ENCODE measurements around the gene EEF1AKMT4.

EEF1AKMT4 gene

GRCh38 chr3:184209146-184209923 lies 40.1 kb upstream of the EEF1AKMT4 start:
- Histone ChIP-seq H4K20me1 (ENCODE audit: insufficient read depth, low read length) (no peaks in the 10 kb centered on the region), H3K9me3 (replicated peaks; ENCODE audit: insufficient read depth, low read length) (no peaks in the 10 kb centered on the region), H3K27ac (ENCODE audit: low read length) (no peak overlapping the region), H3F3A (ENCODE audit: insufficient read depth, low read length) (no peaks in the 10 kb centered on the region), H3K9ac (ENCODE audit: low read length) (no peak overlapping the region), H3K27me3 (replicated peaks; ENCODE audit: insufficient read depth, low read length) (peaks cover 5% of the 10 kb centered on the region; the same call in 1 of the 2 replicates), H3K36me3 (replicated peaks; ENCODE audit: insufficient read depth, low read length) (no peaks in the 10 kb centered on the region), H3K79me2 (ENCODE audit: low read length) (no peaks in the 10 kb centered on the region), H3K9me2 (replicated peaks; ENCODE audit: insufficient read depth, low read length) (no peaks in the 10 kb centered on the region), H2AFZ (ENCODE audit: low read length) (no peak overlapping the region), H3K4me2 (ENCODE audit: low read depth, low read length) (no peak overlapping the region), H3K4me3 (ENCODE audit: low read length) (no peak overlapping the region), H3K4me1 (ENCODE audit: low read length) (no peaks in the 10 kb centered on the region)
- TF ChIP-seq EZH2phosphoT487 (IDR thresholded peaks at IDR 0.05; ENCODE audit: low read length) (no peak), EZH2 (optimal IDR thresholded peaks at IDR 0.05; ENCODE audit: low read depth, low read length) (no peak)
- TF ChIP-seq, protein P1, sequence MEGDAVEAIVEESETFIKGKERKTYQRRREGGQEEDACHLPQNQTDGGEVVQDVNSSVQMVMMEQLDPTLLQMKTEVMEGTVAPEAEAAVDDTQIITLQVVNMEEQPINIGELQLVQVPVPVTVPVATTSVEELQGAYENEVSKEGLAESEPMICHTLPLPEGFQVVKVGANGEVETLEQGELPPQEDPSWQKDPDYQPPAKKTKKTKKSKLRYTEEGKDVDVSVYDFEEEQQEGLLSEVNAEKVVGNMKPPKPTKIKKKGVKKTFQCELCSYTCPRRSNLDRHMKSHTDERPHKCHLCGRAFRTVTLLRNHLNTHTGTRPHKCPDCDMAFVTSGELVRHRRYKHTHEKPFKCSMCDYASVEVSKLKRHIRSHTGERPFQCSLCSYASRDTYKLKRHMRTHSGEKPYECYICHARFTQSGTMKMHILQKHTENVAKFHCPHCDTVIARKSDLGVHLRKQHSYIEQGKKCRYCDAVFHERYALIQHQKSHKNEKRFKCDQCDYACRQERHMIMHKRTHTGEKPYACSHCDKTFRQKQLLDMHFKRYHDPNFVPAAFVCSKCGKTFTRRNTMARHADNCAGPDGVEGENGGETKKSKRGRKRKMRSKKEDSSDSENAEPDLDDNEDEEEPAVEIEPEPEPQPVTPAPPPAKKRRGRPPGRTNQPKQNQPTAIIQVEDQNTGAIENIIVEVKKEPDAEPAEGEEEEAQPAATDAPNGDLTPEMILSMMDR (IDR thresholded peaks at IDR 0.05; ENCODE audit: low read length), result no peak
- no peak for DNase-seq

- no peak overlapping the region for H3K4me2 ChIP-seq (ENCODE audit: low read depth, low read length)
- no peaks in the 10 kb centered on the region for H3K4me1 ChIP-seq (ENCODE audit: low read length)
- H4K20me1 ChIP-seq (ENCODE audit: insufficient read depth, low read length), result no peaks in the 10 kb centered on the region
- no peak overlapping the region for H3K9ac ChIP-seq (ENCODE audit: low read length)
- no peaks in the 10 kb centered on the region for H3K36me3 ChIP-seq (replicated peaks; ENCODE audit: insufficient read depth, low read length)
- H3K9me2 ChIP-seq (replicated peaks; ENCODE audit: insufficient read depth, low read length), result no peaks in the 10 kb centered on the region
- H3K9me3 ChIP-seq (replicated peaks; ENCODE audit: insufficient read depth, low read length), result no peaks in the 10 kb centered on the region
- TF ChIP-seq EZH2 (optimal IDR thresholded peaks at IDR 0.05; ENCODE audit: low read depth, low read length) (no peak), EZH2phosphoT487 (IDR thresholded peaks at IDR 0.05; ENCODE audit: low read length) (no peak)
- TF ChIP-seq, protein P1 (IDR thresholded peaks at IDR 0.05; ENCODE audit: low read length), result no peak
- H3K27me3 ChIP-seq (replicated peaks; ENCODE audit: insufficient read depth, low read length), result peaks cover 5% of the 10 kb centered on the region; the same call in 1 of the 2 replicates
- H3K79me2 ChIP-seq (ENCODE audit: low read length), result no peaks in the 10 kb centered on the region
- no peak for DNase-seq
- no peak overlapping the region for H2AFZ ChIP-seq (ENCODE audit: low read length)
- no peak overlapping the region for H3K4me3 ChIP-seq (ENCODE audit: low read length)
- H3K27ac ChIP-seq (ENCODE audit: low read length), result no peak overlapping the region
- no peaks in the 10 kb centered on the region for H3F3A ChIP-seq (ENCODE audit: insufficient read depth, low read length)
Observed at GRCh38 chr3:184211297-184211696, 38.2 kb upstream of the EEF1AKMT4 start.

GRCh38 chr3:184211718-184212117 lies 37.8 kb upstream of the EEF1AKMT4 start:
- H3K9me2 ChIP-seq (replicated peaks; ENCODE audit: insufficient read depth, low read length), result no peaks in the 10 kb centered on the region
- H3K79me2 ChIP-seq (ENCODE audit: low read length), result no peaks in the 10 kb centered on the region
- H3K4me2 ChIP-seq (ENCODE audit: low read depth, low read length), result no peak overlapping the region
- no peaks in the 10 kb centered on the region for H3K36me3 ChIP-seq (replicated peaks; ENCODE audit: insufficient read depth, low read length)
- no peak overlapping the region for H2AFZ ChIP-seq (ENCODE audit: low read length)
- no peaks in the 10 kb centered on the region for H4K20me1 ChIP-seq (ENCODE audit: insufficient read depth, low read length)
- H3K9me3 ChIP-seq (replicated peaks; ENCODE audit: insufficient read depth, low read length), result no peaks in the 10 kb centered on the region
- no peak for TF ChIP-seq EZH2 (optimal IDR thresholded peaks at IDR 0.05; ENCODE audit: low read depth, low read length)
- TF ChIP-seq EZH2phosphoT487 (IDR thresholded peaks at IDR 0.05; ENCODE audit: low read length), result no peak
- TF ChIP-seq, protein P1 (IDR thresholded peaks at IDR 0.05; ENCODE audit: low read length), result no peak
- H3K27me3 ChIP-seq (replicated peaks; ENCODE audit: insufficient read depth, low read length), result peaks cover 5% of the 10 kb centered on the region; the same call in 1 of the 2 replicates
- H3K9ac ChIP-seq (ENCODE audit: low read length), result no peak overlapping the region
- no peaks in the 10 kb centered on the region for H3F3A ChIP-seq (ENCODE audit: insufficient read depth, low read length)
- H3K4me1 ChIP-seq (ENCODE audit: low read length), result no peaks in the 10 kb centered on the region
- no peak for DNase-seq
- no peak overlapping the region for H3K4me3 ChIP-seq (ENCODE audit: low read length)
- H3K27ac ChIP-seq (ENCODE audit: low read length), result no peak overlapping the region

Data from MM.1S (cell line).